ENCODE measurements around the gene OR51B4.
"Not testable (repeated sequence)": the region's sequence is repeated elsewhere in the genome, so short reads cannot be mapped to it uniquely, and the experiment has no call there.

Gene OR51B4

DNA sequence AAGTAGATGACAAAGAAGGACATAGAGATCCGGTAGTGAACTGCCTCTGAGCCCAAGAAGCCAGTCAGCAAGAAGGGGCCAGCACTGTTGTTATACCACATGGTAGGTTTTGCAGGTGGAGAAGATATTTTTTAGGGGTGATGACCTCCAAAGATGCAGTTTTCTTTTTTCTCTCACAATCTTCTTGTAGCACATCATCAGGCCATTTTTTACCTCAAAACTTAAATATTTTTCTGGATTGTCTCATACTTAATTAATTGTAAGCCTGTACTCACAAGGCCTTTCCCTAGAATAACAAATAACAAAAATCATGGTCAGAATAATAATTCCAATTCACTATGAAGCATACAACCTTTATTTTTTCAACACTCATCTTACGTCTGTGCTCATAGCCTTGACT lies at the start of gene OR51B4:
Gene OR51B4, minus strand, starts transcription at position 101 of the 400 bp plus-strand sequence. Its CDS starts 0 bp downstream, at position 101.
- no peak for DNase-seq (ENCODE audit: low read depth)

- no peak for DNase-seq (ENCODE audit: low read depth)
Measured at GRCh38 chr11:5351208-5351607, 49.5 kb upstream of the OR51B4 start, which contains the start of gene OR51B6. OR51B6 (plus strand) TSS chr11:5351508; CDS start chr11:5351508, 0 bp downstream.

DNA sequence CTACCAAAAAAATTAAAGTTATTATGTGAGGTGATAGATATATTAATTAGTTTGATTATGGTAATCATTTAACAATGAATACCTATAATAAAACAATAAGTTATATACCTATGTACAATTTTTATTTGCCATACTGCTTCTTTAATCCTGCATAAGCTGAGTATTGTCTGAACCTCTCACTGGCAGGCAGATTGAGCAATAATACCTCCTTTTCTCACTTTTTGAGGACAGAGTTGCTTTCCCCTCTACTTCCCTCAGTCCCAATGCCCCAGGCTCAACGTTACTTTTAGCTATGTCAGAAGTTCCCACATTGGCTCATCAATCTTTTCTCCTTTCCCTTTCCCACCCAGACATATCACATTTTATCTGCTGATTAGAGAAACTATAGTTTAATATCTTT lies 47.8 kb upstream of the OR51B4 start:
- DNase-seq (ENCODE audit: low read depth), result no peak

- DNase-seq (ENCODE audit: low read depth), result no peak
Measured at GRCh38 chr11:5348551-5349194, 46.9 kb upstream of the OR51B4 start.

GRCh38 chr11:5345831-5346230 lies 44.1 kb upstream of the OR51B4 start:
- DNase-seq (ENCODE audit: low read depth), result no peak

GRCh38 chr11:5343474-5344335 lies 42.0 kb upstream of the OR51B4 start, which contains the start of gene OR51B5:
OR51B5 (minus strand) TSS chr11:5343524; CDS start chr11:5343524, 0 bp downstream.
- no peak for DNase-seq (ENCODE audit: low read depth)

- no peak for DNase-seq (ENCODE audit: low read depth)
Measured at GRCh38 chr11:5339771-5340322, 38.1 kb upstream of the OR51B4 start.

DNA sequence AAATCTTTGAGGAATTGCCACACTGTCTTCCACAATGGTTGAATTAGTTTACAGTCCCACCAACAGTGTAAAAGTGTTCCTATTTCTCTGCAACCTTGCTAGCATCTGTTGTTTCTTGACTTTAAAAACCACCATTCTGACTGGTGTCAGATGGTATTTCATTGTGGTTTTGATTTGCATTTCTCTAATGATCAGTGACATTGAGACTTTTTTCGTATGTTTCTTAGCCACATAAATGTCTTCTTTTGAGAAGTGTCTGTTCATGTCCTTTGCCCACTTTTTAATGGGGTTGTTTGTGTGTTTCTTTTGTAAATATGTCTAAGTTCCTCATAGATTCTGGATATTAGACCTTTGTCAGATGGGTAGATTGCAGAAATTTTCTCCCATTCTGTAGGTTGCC lies 35.5 kb upstream of the OR51B4 start:
- DNase-seq (ENCODE audit: low read depth), result not testable (repeated sequence)

DNA sequence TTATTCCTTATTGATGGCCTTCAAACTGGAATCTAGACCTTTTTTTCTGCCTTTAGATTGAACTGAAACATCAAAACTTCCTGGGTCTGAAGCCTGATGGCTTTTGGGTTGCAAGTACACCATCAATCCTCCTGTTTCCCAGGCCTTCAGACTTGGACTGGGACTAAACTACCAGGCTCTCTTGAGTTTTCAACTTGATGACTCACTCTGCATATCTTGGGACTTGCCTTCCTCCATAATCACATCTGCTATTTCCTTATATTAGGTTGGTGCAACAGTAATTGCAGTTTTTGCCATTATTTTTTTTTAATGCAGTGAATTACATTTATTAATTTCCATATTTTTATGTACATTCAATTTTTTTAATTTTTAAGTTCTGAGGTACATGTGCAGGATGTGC lies 34.6 kb upstream of the OR51B4 start:
- DNase-seq (ENCODE audit: low read depth), result no peak

GRCh38 chr11:5335170-5335569 lies 33.4 kb upstream of the OR51B4 start:
- DNase-seq (ENCODE audit: low read depth), result no peak

DNA sequence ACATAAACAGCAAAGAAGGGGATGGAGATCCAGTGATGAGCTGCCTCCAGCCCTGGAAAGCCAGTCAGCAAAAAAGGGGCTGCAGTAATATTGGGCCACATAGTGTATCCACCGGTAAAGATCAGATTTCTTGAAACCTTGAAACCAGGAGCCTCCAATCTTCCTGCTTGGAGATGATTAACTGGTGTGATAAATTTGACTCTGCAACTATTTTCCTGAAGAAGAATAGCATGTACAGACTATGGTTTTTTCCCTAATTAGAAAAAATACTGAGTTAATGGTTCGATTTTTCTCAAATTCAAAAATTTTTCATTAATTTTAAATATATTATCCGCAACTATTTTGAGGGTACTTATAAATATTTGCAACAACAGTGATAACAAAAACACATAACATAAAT lies 22.5 kb upstream of the OR51B4 start, which contains the start of gene OR51B2:
Gene OR51B2, minus strand, starts transcription at position 101 of the 400 bp plus-strand sequence. Its CDS starts 0 bp downstream, at position 101.
- no peak for DNase-seq (ENCODE audit: low read depth)

DNA sequence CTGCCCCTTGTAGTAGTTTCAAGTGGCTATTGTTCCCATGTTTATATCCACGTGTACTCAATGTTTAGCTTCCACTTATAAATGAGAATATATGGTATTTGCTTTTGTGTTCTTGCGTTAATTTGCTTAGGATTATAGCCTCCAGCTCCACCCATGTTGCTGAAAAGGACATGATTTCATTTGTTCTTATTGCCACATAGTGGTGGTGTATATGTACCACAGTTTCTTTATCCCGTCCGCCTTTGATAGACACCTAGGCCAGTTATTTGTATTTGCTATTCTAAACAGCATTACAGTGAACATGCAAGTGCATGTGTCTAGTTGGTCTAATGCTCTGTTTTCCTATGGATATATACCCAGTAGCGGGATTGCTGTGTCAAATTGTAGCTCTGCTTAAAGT lies 15.5 kb upstream of the OR51B4 start:
- no peak for DNase-seq (ENCODE audit: low read depth)

DNA sequence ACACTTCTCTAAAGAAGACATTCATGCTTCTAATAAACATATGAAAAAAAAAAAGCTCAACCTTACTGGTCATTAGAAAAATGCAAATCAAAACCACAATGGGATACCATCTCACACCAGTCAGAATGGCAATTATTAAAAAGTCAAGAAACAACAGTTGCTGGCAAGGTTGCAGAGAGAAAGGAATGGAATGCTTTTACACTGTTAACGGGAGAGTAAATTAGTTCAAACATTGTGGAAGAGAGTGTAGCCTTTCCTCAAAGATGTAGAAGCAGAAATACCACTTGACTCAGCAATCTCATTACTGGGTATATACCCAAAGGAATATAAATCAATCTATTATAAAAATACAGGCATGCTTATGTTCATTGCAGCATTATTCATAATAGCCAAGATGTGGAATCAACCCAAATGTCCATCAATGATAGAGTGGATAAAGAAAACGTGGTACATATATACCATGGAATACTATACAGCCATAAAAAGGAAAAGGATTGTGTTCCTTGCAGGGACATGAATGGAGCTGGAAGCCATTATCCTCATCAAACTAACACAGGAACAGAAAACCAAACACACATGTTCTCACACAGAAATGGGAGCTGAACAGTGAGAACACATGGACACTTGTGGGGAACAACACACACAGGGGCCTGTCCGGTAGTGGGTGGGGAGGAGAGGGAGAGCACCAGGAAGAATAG lies 11.7 kb upstream of the OR51B4 start:
- not testable (repeated sequence) for DNase-seq (ENCODE audit: low read depth)

DNA sequence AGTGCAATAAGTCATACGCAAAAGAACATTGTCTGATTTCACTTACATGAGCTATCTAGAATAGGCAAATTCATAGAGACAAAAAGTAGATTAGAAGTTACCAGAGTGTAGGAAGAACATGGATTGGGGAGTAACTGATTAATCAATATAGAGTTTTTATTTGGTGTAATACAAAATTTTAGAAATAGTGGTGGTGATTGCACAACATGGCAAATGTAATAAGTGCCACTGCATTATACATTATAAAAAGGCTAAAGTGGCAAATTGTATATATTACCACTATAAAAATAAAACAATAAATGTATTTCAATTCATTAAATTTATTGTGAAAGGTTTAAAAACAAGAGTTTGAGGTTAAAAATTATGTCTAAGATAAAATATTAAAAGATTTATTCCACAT lies 8.7 kb upstream of the OR51B4 start:
- DNase-seq (ENCODE audit: low read depth), result no peak

GRCh38 chr11:5307256-5308019 lies 5.7 kb upstream of the OR51B4 start:
- DNase-seq (ENCODE audit: low read depth), result no peak

DNA sequence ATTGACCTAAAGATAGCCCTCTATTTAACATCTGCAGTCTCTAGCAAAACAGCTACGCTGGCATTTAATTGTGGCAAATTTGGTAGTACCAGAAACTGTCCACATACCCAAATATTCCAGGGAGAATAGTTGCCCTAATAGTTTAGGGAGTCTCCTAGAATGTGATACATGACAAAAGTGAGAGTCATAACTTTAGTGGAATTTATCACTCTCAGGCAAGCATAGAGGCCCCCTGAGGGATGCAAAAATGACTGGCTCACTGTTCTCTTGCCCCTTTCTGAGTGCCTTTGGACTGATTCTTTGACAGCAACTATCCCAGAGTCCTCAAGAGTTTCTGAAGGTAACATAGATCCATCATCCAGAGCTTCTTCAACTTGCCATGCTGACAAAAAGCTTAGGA lies 2.3 kb upstream of the OR51B4 start:
- DNase-seq (ENCODE audit: low read depth), result no peak

- DNase-seq (ENCODE audit: low read depth), result no peak
Measured at GRCh38 chr11:5303626-5304025, 1.9 kb upstream of the OR51B4 start.

GRCh38 chr11:5300251-5300650 lies 1.5 kb downstream of the OR51B4 start:
- no peak for DNase-seq (ENCODE audit: low read depth)

- DNase-seq (ENCODE audit: low read depth), result no peak
Measured at GRCh38 chr11:5298451-5298850, 3.3 kb downstream of the OR51B4 start.

- DNase-seq (ENCODE audit: low read depth), result no peak
Measured at GRCh38 chr11:5297721-5298323, 3.9 kb downstream of the OR51B4 start.

All from stimulated activated CD8-positive, alpha-beta memory T cell treated with anti-CD3 and anti-CD28 coated beads, Interleukin-7, amount 100 ng/mL, for 24 hours (primary cell).